CD4-positive, CD25-positive, alpha-beta regulatory T cell (primary cell): Measurements from ENCODE around the gene CNPY4. TPM values are rescaled to one million over a fixed set of nuclear protein-coding genes. Genes with fewer than 3 reads are reported as not detected.
A peak's percentile ranks its signal among the peaks of the same experiment; 100 is the strongest.

Experiments
- ATAC-seq, 2 donors: fragments of 150-1000 bp; cut with Tn5 transposase; one replicate each; pipeline ENCODE4 v1.10.0; 2021; ENCODE audit warnings: low read depth in 2 of 2, moderate number of reproducible peaks in 2 of 2, moderate library complexity in 1 of 2
- DNase-seq, 3 donors: peaks; one replicate each; pipeline versions ENCODE4 v3.0.0 to v3.0.0-alpha.2; 2012 to 2022; ENCODE audit warnings: mixed read lengths in 1 of 3
- H3K27ac ChIP-seq: one replicate; pipeline ENCODE4 v1.7.0; 2013; ENCODE audit warnings: mild to moderate bottlenecking, low read length; ENCODE audit not compliant: insufficient read depth, poor library complexity, severe bottlenecking
- H3K27me3 ChIP-seq: one replicate; pipeline ENCODE4 v1.7.0; 2013; ENCODE audit warnings: low read length; ENCODE audit not compliant: control insufficient read depth, insufficient read depth
- H3K36me3 ChIP-seq: one replicate; pipeline ENCODE4 v1.7.0; 2013; ENCODE audit warnings: mild to moderate bottlenecking, low read length, moderate library complexity; ENCODE audit not compliant: control insufficient read depth, insufficient read depth
- H3K4me1 ChIP-seq: 2 replicates; pipeline ENCODE4 v1.7.0; 2013; ENCODE audit warnings: mild to moderate bottlenecking, low read length; ENCODE audit not compliant: insufficient read depth, control insufficient read depth, poor library complexity, severe bottlenecking
- H3K4me3 ChIP-seq: one replicate; pipeline ENCODE4 v1.7.0; 2013; ENCODE audit warnings: low read depth, mild to moderate bottlenecking, low read length, moderate library complexity
- H3K9me3 ChIP-seq, 2 experiments: 1 replicate in 1 of 2; 2 replicates in 1 of 2; pipeline ENCODE4 v1.7.0; 2013; ENCODE audit warnings: low read length in 2 of 2, mild to moderate bottlenecking in 1 of 2, moderate library complexity in 1 of 2; ENCODE audit not compliant: control insufficient read depth in 2 of 2
- H3K27ac Mint-ChIP-seq, 3 donors: one replicate each; pipeline ENCODE4 v1.8.0; 2020 to 2022; ENCODE audit warnings: mild to moderate bottlenecking in 3 of 3, mixed read lengths in 3 of 3, moderate library complexity in 2 of 3
- H3K27me3 Mint-ChIP-seq: one replicate; pipeline ENCODE4 v1.8.0; 2022; ENCODE audit warnings: mild to moderate bottlenecking, mixed read lengths
- H3K36me3 Mint-ChIP-seq: one replicate; pipeline ENCODE4 v1.8.0; 2020; ENCODE audit warnings: mixed read lengths
- H3K4me1 Mint-ChIP-seq, 4 donors: one replicate each; pipeline ENCODE4 v1.8.0; 2020 to 2022; ENCODE audit warnings: mixed read lengths in 4 of 4, mild to moderate bottlenecking in 1 of 4
- H3K4me3 Mint-ChIP-seq, 4 donors: one replicate each; pipeline ENCODE4 v1.8.0; 2020 to 2022; ENCODE audit warnings: mild to moderate bottlenecking in 4 of 4, mixed read lengths in 4 of 4, moderate library complexity in 3 of 4
- H3K9me3 Mint-ChIP-seq, 7 donors: one replicate each; pipeline ENCODE4 v1.8.0; 2020 to 2022; ENCODE audit warnings: mixed read lengths in 7 of 7, mild to moderate bottlenecking in 3 of 7, moderate library complexity in 2 of 7
- polyA plus RNA-seq, 4 donors: library from polyadenylated mRNA; unstranded; fragments of 300-500 nt; fragmentation: Illumina TruSeq; gene quantifications; one replicate each; pipeline ENCODE4 v1.2.3, GENCODE V29; 2021
- total RNA-seq: library from RNA; stranded (reverse); gene quantifications from one replicate; pipeline ENCODE4 v1.2.3, GENCODE V29; 2022

CNPY4 gene
- total and polyA plus RNA-seq, 5 donors from 2014 or later, result 14.1 to 20.7 (median 19.8) TPM

- ATAC-seq (no peak), DNase-seq (no peak)
- peaks cover 21% of the 10 kb centered on the region for H3K36me3 ChIP-seq
- H3K27me3 ChIP-seq, result no peaks in the 10 kb centered on the region
- H3K27ac ChIP-seq, result no peak overlapping the region
- no peak overlapping the region for H3K4me3 ChIP-seq
- peaks cover 0 to 2% (median 0%) of the 10 kb centered on the region in 7 donors for H3K9me3 Mint-ChIP-seq
- H3K27ac Mint-ChIP-seq, result peak overlapping the region in 2 of 3 donors; percentile 64 to 66
- H3K4me1 Mint-ChIP-seq, result peaks cover 0 to 34% (median 22%) of the 10 kb centered on the region in 4 donors
- H3K4me1 ChIP-seq, result peaks cover 29% of the 10 kb centered on the region
- no peaks in the 10 kb centered on the region for H3K9me3 ChIP-seq
- peaks cover 13% of the 10 kb centered on the region for H3K36me3 Mint-ChIP-seq
- peak overlapping the region; percentile 81 to 99 (median 88) for H3K4me3 Mint-ChIP-seq
- H3K27me3 Mint-ChIP-seq, result peaks cover 15% of the 10 kb centered on the region
Observed at GRCh38 chr7:100102950-100103840, 16.2 kb upstream of the CNPY4 start.

GRCh38 chr7:100105534-100105933, 13.9 kb upstream of the CNPY4 start:
- H3K27ac ChIP-seq, result no peak overlapping the region
- peaks cover 14% of the 10 kb centered on the region for H3K36me3 Mint-ChIP-seq
- DNase-seq (no peak), ATAC-seq (no peak)
- peak overlapping the region in 1 of 4 donors; percentile 7 for H3K4me3 Mint-ChIP-seq
- H3K27me3 Mint-ChIP-seq, result peaks cover 9% of the 10 kb centered on the region
- peaks cover 22% of the 10 kb centered on the region for H3K36me3 ChIP-seq
- peaks cover 0 to 12% (median 4%) of the 10 kb centered on the region in 4 donors for H3K4me1 Mint-ChIP-seq
- no peaks in the 10 kb centered on the region for H3K9me3 ChIP-seq
- no peak overlapping the region for H3K27ac Mint-ChIP-seq
- peaks cover 0 to 2% (median 0%) of the 10 kb centered on the region in 7 donors for H3K9me3 Mint-ChIP-seq
- no peaks in the 10 kb centered on the region for H3K27me3 ChIP-seq
- peaks cover 12% of the 10 kb centered on the region for H3K4me1 ChIP-seq
- H3K4me3 ChIP-seq, result no peak overlapping the region

DNA sequence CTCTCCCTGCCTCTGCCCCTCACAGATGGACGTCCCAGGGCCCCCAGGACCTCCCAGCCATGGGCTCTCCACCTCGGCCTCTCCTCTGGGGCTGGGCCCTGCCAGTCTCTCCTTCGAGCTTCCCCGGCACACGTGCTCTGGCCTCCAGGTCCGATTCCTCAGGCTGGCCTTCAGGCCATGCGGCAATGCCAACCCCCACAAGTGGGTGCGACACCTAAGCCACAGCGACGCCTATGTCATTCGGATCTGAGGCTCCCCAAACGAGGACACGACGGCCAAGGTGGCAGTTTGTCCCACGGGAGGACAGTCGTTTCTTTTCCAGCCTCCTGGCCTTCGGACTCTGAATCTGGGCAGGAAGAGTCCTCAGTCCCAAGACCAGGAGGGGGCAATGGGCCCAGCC, 12.8 kb upstream of the CNPY4 start:
- peaks cover 19% of the 10 kb centered on the region for H3K36me3 Mint-ChIP-seq
- Histone ChIP-seq H3K36me3 (peaks cover 33% of the 10 kb centered on the region), H3K27ac (no peak overlapping the region), H3K4me1 (peaks cover 9% of the 10 kb centered on the region), H3K9me3 (no peaks in the 10 kb centered on the region), H3K27me3 (no peaks in the 10 kb centered on the region), H3K4me3 (no peak overlapping the region)
- H3K4me1 Mint-ChIP-seq, result peaks cover 0 to 8% (median under 1%) of the 10 kb centered on the region in 4 donors
- H3K4me3 Mint-ChIP-seq, result peak overlapping the region in 1 of 4 donors; percentile 48
- DNase-seq (no peak), ATAC-seq (no peak)
- no peaks in the 10 kb centered on the region for H3K27me3 Mint-ChIP-seq
- H3K27ac Mint-ChIP-seq, result no peak overlapping the region
- peaks cover 0 to 2% (median 0%) of the 10 kb centered on the region in 7 donors for H3K9me3 Mint-ChIP-seq

GRCh38 chr7:100107125-100107737, 12.2 kb upstream of the CNPY4 start:
- peaks cover 19% of the 10 kb centered on the region for H3K36me3 Mint-ChIP-seq

GRCh38 chr7:100107890-100108289, 11.5 kb upstream of the CNPY4 start:
- H3K4me3 Mint-ChIP-seq, result peak overlapping the region in 2 of 4 donors; percentile 44 to 71
- H3K4me1 Mint-ChIP-seq, result peaks cover 0 to 2% (median 0%) of the 10 kb centered on the region in 4 donors
- H3K27me3 Mint-ChIP-seq, result no peaks in the 10 kb centered on the region
- Histone ChIP-seq H3K27me3 (no peaks in the 10 kb centered on the region), H3K36me3 (peaks cover 38% of the 10 kb centered on the region), H3K9me3 (no peaks in the 10 kb centered on the region), H3K4me1 (no peaks in the 10 kb centered on the region), H3K27ac (no peak overlapping the region), H3K4me3 (no peak overlapping the region)
- H3K36me3 Mint-ChIP-seq, result peaks cover 23% of the 10 kb centered on the region
- no peak overlapping the region for H3K27ac Mint-ChIP-seq
- no peak for ATAC-seq
- H3K9me3 Mint-ChIP-seq, result no peaks in the 10 kb centered on the region
- no peak for DNase-seq

More at GRCh38 chr7:100107125-100107737, 12.2 kb upstream of the CNPY4 start:
- DNase-seq, result no peak
- H3K27ac Mint-ChIP-seq, result no peak overlapping the region
- peaks cover 0 to 8% (median 0%) of the 10 kb centered on the region in 4 donors for H3K4me1 Mint-ChIP-seq
- H3K9me3 Mint-ChIP-seq, result peaks cover 0 to 2% (median 0%) of the 10 kb centered on the region in 7 donors
- no peaks in the 10 kb centered on the region for H3K27me3 ChIP-seq
- H3K36me3 ChIP-seq, result peaks cover 37% of the 10 kb centered on the region
- H3K4me1 ChIP-seq, result peaks cover 3% of the 10 kb centered on the region
- peak overlapping the region in 2 of 4 donors; percentile 44 to 48 for H3K4me3 Mint-ChIP-seq
- H3K27ac ChIP-seq, result no peak overlapping the region
- H3K27me3 Mint-ChIP-seq, result no peaks in the 10 kb centered on the region
- H3K9me3 ChIP-seq, result no peaks in the 10 kb centered on the region
- no peak for ATAC-seq
- H3K4me3 ChIP-seq, result no peak overlapping the region

GRCh38 chr7:100109521-100110163, 9.8 kb upstream of the CNPY4 start:
- peaks cover 23% of the 10 kb centered on the region for H3K36me3 Mint-ChIP-seq
- no peak overlapping the region for H3K27ac Mint-ChIP-seq
- H3K27ac ChIP-seq, result no peak overlapping the region

GRCh38 chr7:100111156-100111555, 8.3 kb upstream of the CNPY4 start:
- ATAC-seq (no peak), DNase-seq (no peak)
- Mint-ChIP-seq H3K36me3 (peaks cover 23% of the 10 kb centered on the region), H3K9me3 (no peaks in the 10 kb centered on the region), H3K27ac (no peak overlapping the region), H3K4me3 (no peak overlapping the region), H3K4me1 (no peaks in the 10 kb centered on the region), H3K27me3 (no peaks in the 10 kb centered on the region)
- H3K9me3 ChIP-seq, result no peaks in the 10 kb centered on the region
- H3K36me3 ChIP-seq, result peaks cover 49% of the 10 kb centered on the region
- H3K27me3 ChIP-seq, result no peaks in the 10 kb centered on the region
- H3K27ac ChIP-seq, result no peak overlapping the region
- no peaks in the 10 kb centered on the region for H3K4me1 ChIP-seq
- H3K4me3 ChIP-seq, result no peak overlapping the region

More at GRCh38 chr7:100109521-100110163, 9.8 kb upstream of the CNPY4 start:
- no peaks in the 10 kb centered on the region for H3K27me3 ChIP-seq
- no peak overlapping the region for H3K4me3 Mint-ChIP-seq
- H3K4me1 ChIP-seq, result no peaks in the 10 kb centered on the region
- no peak for DNase-seq
- ATAC-seq, result no peak
- no peaks in the 10 kb centered on the region for H3K9me3 Mint-ChIP-seq
- H3K36me3 ChIP-seq, result peaks cover 49% of the 10 kb centered on the region
- H3K9me3 ChIP-seq, result no peaks in the 10 kb centered on the region
- H3K4me3 ChIP-seq, result no peak overlapping the region
- H3K27me3 Mint-ChIP-seq, result no peaks in the 10 kb centered on the region
- no peaks in the 10 kb centered on the region for H3K4me1 Mint-ChIP-seq
